Suprapubic skin (tissue), 4 donors: ENCODE measurements around the gene FAM89A. TPM values are rescaled to one million over a fixed set of nuclear protein-coding genes. Genes with fewer than 3 reads are reported as not detected.

Source experiments
- DNase-seq, 2 donors: peaks; one replicate each; pipeline ENCODE4 v3.0.0-alpha.2; 2019; ENCODE audit warnings: low spot score in 2 of 2
- H3K27ac ChIP-seq: fragments of 200-600 bp; sonication (generic); one replicate; pipeline ENCODE4 v1.5.1; 2019
- H3K27me3 ChIP-seq: fragments of 200-600 bp; sonication (generic); one replicate; pipeline ENCODE4 v1.5.1; 2019
- H3K36me3 ChIP-seq: fragments of 200-600 bp; sonication (generic); one replicate; pipeline ENCODE4 v1.5.1; 2019
- H3K4me1 ChIP-seq: fragments of 200-600 bp; sonication (generic); one replicate; pipeline ENCODE4 v1.5.1; 2019
- H3K4me3 ChIP-seq: fragments of 200-600 bp; sonication (generic); one replicate; pipeline ENCODE4 v1.5.1; 2019; ENCODE audit warnings: mild to moderate bottlenecking
- H3K9me3 ChIP-seq: fragments of 200-600 bp; sonication (generic); one replicate; pipeline ENCODE4 v1.5.1; 2019
- CTCF ChIP-seq, 2 donors: fragments of 200-600 bp in 1 of 2; fragments of 450-650 bp in 1 of 2; sonication (generic) in 1 of 2; IDR thresholded peaks; one replicate each; pipeline ENCODE4 v1.5.1; 2016 to 2019; ENCODE audit warnings: antibody characterized with exemption in 2 of 2, mild to moderate bottlenecking in 1 of 2, moderate library complexity in 1 of 2
- EP300 ChIP-seq: sonication (generic); formaldehyde crosslinking; IDR thresholded peaks from one replicate; pipeline ENCODE4 v1.6.1; 2017; ENCODE audit warnings: antibody characterized with exemption
- POLR2A ChIP-seq, 2 donors: fragments of 450-650 bp; IDR thresholded peaks; one replicate each; pipeline ENCODE4 v1.6.1; 2017; ENCODE audit warnings: antibody characterized with exemption in 2 of 2, mild to moderate bottlenecking in 2 of 2, moderate library complexity in 2 of 2
- POLR2AphosphoS5 ChIP-seq, 3 donors: sonication (generic); formaldehyde crosslinking; IDR thresholded peaks; one replicate each; pipeline ENCODE4 v1.6.1; 2017; ENCODE audit warnings: antibody characterized with exemption in 3 of 3
- WGBS: methylation state at CpG from one replicate; pipeline ENCODE4 v1.1.5; 2018; 5-methylcytosine and 5-hydroxymethylcytosine counted together
- total RNA-seq, 4 donors: library from RNA; depleted of rRNA; stranded (reverse); fragments of >200 nt; gene quantifications; one replicate each; pipeline ENCODE4 v1.1.0, GENCODE V29; 2016

The FAM89A gene
- total RNA-seq, 4 donors from 2014 or later = 25.5 to 59.8 (median 49.7) TPM

DNA sequence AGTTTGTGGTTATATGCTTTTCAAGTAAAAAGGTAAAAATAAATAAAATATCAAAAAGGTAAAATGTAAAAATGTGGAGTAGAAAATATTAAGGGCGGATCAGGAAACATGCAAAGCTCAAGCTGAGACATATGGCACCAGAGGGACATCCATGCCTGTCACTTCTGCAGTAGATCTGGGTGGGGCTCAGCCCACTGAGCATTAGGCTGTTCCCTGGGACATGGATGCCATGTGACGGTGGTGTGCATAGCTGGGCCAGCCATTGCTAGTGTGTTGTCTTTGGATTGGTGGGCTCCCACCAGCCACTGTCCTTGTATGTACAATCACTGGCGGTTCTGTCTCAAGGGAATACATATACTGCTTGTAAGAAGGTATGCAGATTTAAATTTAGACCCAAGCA lies 64.4 kb downstream of the FAM89A start:
- H3K27ac ChIP-seq = no peak overlapping the region
- H3K36me3 ChIP-seq = peaks cover 5% of the 10 kb centered on the region
- WGBS = 63% methylated on average over 3 of the region's 3 CpGs
- no peak overlapping the region for H3K4me3 ChIP-seq
- TF ChIP-seq CTCF (IDR thresholded peaks at IDR 0.05) = no peak
- TF ChIP-seq EP300 = no peak
- TF ChIP-seq POLR2AphosphoS5 (IDR thresholded peaks at IDR 0.05) = no peak
- no peak for TF ChIP-seq POLR2A (IDR thresholded peaks at IDR 0.05)
- H3K4me1 ChIP-seq = peaks cover 20% of the 10 kb centered on the region
- H3K9me3 ChIP-seq = no peaks in the 10 kb centered on the region
- no peaks in the 10 kb centered on the region for H3K27me3 ChIP-seq
- no peak for DNase-seq

- no peaks in the 10 kb centered on the region for H3K27me3 ChIP-seq
- 77% methylated on average over 1 of the region's 1 CpG for WGBS
- H3K27ac ChIP-seq = no peak overlapping the region
- no peak overlapping the region for H3K4me3 ChIP-seq
- H3K36me3 ChIP-seq = peaks cover 5% of the 10 kb centered on the region
- no peaks in the 10 kb centered on the region for H3K9me3 ChIP-seq
- no peak for DNase-seq
- TF ChIP-seq CTCF (IDR thresholded peaks at IDR 0.05) (no peak), EP300 (no peak), POLR2A (IDR thresholded peaks at IDR 0.05) (no peak), POLR2AphosphoS5 (IDR thresholded peaks at IDR 0.05) (no peak)
- H3K4me1 ChIP-seq = peaks cover 3% of the 10 kb centered on the region
Observed at GRCh38 chr1:230972855-230973271, 67.2 kb downstream of the FAM89A start.

GRCh38 chr1:230971771-230972170 lies 68.3 kb downstream of the FAM89A start:
- Histone ChIP-seq H3K27me3 (no peaks in the 10 kb centered on the region), H3K9me3 (no peaks in the 10 kb centered on the region), H3K36me3 (peaks cover 5% of the 10 kb centered on the region), H3K4me3 (no peak overlapping the region), H3K4me1 (no peaks in the 10 kb centered on the region), H3K27ac (no peak overlapping the region)
- TF ChIP-seq EP300 (no peak), POLR2AphosphoS5 (IDR thresholded peaks at IDR 0.05) (no peak), CTCF (IDR thresholded peaks at IDR 0.05) (no peak), POLR2A (IDR thresholded peaks at IDR 0.05) (no peak)
- DNase-seq = no peak

- H3K36me3 ChIP-seq = no peaks in the 10 kb centered on the region
- WGBS = 81% methylated on average over 5 of the region's 5 CpGs
- no peaks in the 10 kb centered on the region for H3K9me3 ChIP-seq
- H3K27me3 ChIP-seq = no peaks in the 10 kb centered on the region
- DNase-seq = no peak
- no peak for TF ChIP-seq POLR2A (IDR thresholded peaks at IDR 0.05)
- no peak for TF ChIP-seq POLR2AphosphoS5 (IDR thresholded peaks at IDR 0.05)
- TF ChIP-seq CTCF (IDR thresholded peaks at IDR 0.05) = no peak
- TF ChIP-seq EP300 = no peak
- no peak overlapping the region for H3K27ac ChIP-seq
- no peak overlapping the region for H3K4me3 ChIP-seq
- no peaks in the 10 kb centered on the region for H3K4me1 ChIP-seq
Observed at GRCh38 chr1:230970432-230970831, 69.6 kb downstream of the FAM89A start.

Other genes starting within 250 kb of the FAM89A start
- gene C1orf198, start 171.7 kb downstream of the FAM89A start, total RNA-seq = 10 to 100 TPM; 42.7 to 70.1 (median 52.5) TPM
- 10 to 100 TPM; 16.5 to 41.2 (median 19.2) TPM for gene TTC13, start 61.4 kb downstream of the FAM89A start, total RNA-seq
- gene ARV1, start 61.2 kb downstream of the FAM89A start, total RNA-seq = 10 to 100 TPM; 24.1 to 36.4 (median 29.4) TPM
- gene TRIM67, start 121.8 kb upstream of the FAM89A start, total RNA-seq = under 1 TPM in 2 of 4 donors, not detected in 2; 0.21 to 0.38 TPM
- gene GNPAT, start 201.0 kb upstream of the FAM89A start, total RNA-seq = 10 to 100 TPM; 32.5 to 56.9 (median 42.7) TPM